ENCODE results near the gene TCP11L2.

TCP11L2 gene

DNA sequence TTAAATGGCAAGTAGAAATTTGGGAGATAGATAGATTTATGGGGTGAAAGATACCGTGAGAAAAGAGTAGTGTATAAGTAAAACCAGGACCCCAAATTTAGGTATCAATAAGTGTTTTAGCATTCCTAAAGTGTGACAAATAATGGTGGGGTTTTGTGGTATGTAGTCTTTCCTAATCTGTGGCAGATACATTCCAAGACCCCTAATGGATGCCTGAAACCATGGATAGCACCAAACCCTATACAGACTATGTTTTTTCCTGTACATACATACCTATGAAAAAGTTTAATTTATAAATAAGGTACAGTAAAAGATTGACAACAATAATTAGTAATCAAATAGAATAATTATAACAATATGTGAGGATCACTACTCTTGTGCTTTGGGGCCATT is 14.4 kb upstream of the TCP11L2 start:
- peaks cover 6% of the 10 kb centered on the region for H3K4me1 ChIP-seq (ENCODE audit: control insufficient read depth, insufficient read depth, low read length)
- POLR2A ChIA-PET: no interaction called here

DNA sequence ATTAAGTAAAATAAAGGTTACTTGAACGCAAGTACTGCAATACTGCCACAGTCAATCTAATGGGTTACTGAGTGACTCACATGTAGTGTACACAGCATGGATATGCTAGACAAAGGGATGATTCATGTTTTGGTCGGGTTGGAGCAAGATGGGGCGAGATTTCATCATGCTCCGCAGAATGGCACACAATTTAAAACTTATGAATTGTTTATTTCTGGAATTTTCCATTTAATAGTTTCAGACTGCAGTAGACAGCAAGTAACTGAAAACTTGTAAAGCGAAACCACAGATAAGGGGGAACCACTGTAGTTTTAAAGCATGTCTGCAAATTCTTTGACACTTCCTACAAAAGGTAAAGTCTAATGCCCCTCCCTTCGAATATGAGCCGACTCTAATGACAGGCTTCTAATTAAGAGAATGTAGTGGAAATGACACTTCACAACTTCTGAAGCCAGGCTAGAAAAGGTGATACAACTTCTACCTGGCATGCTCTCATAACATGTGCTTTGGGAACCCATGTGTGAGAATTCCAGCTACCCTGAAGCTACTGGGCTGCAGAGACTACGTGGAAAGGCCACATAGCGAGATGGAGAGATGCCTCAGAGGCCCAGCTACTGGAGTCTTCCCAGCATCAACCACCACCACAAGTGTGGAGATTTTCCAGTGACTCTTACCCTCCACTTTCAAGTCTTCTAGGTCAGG is 13.9 kb upstream of the TCP11L2 start:
- Histone ChIP-seq H3K9me3 (ENCODE audit: control insufficient read depth, insufficient read depth, low read depth, low read length) (no peaks in the 10 kb centered on the region), H3K4me3 (ENCODE audit: low read depth, low read length) (no peak overlapping the region), H3K36me3 (ENCODE audit: control insufficient read depth in 2 of 2, insufficient read depth in 1 of 2, low read length in 2 of 2) (no peaks in the 10 kb centered on the region), H3K4me1 (ENCODE audit: control insufficient read depth, insufficient read depth, low read length) (peaks cover 6% of the 10 kb centered on the region), H3K27ac (ENCODE audit: extremely low read depth, low read depth, low read length) (peak overlapping the region; percentile 39; the same call in 1 of the 2 replicates)
- CTCF ChIA-PET: interaction anchor here (1.1 kb wide), 1 partner anchor 62 kb away, joined by 5 read pairs; no protein-coding TSS in a partner anchor
- POLR2A ChIA-PET: no interaction called here
- TF ChIP-seq ZNF366 (tag by site-specific recombination; conservative IDR thresholded peaks at IDR 0.05) (0 out of 2 replicates have a peak, but pooled peaks have one; percentile 22), ZNF660 (tag by site-specific recombination; IDR thresholded peaks at IDR 0.05) (peak; percentile 76), ZNF629 (tag by site-specific recombination; IDR thresholded peaks at IDR 0.05) (0 out of 2 replicates have a peak, but pooled peaks have one; percentile 13), ZNF2 (tag by site-specific recombination; IDR thresholded peaks at IDR 0.05) (no peak), ZSCAN30 (tag by site-specific recombination; IDR thresholded peaks at IDR 0.05) (peak; percentile 52; the same call in 1 of the 2 replicates), ZNF791 (tag by site-specific recombination; IDR thresholded peaks at IDR 0.05) (no peak), ZNF394 (tag by site-specific recombination; IDR thresholded peaks at IDR 0.05; ENCODE audit: borderline replicate concordance) (0 out of 2 replicates have a peak, but pooled peaks have one; percentile 10)
- TF ChIP-seq, protein P1, sequence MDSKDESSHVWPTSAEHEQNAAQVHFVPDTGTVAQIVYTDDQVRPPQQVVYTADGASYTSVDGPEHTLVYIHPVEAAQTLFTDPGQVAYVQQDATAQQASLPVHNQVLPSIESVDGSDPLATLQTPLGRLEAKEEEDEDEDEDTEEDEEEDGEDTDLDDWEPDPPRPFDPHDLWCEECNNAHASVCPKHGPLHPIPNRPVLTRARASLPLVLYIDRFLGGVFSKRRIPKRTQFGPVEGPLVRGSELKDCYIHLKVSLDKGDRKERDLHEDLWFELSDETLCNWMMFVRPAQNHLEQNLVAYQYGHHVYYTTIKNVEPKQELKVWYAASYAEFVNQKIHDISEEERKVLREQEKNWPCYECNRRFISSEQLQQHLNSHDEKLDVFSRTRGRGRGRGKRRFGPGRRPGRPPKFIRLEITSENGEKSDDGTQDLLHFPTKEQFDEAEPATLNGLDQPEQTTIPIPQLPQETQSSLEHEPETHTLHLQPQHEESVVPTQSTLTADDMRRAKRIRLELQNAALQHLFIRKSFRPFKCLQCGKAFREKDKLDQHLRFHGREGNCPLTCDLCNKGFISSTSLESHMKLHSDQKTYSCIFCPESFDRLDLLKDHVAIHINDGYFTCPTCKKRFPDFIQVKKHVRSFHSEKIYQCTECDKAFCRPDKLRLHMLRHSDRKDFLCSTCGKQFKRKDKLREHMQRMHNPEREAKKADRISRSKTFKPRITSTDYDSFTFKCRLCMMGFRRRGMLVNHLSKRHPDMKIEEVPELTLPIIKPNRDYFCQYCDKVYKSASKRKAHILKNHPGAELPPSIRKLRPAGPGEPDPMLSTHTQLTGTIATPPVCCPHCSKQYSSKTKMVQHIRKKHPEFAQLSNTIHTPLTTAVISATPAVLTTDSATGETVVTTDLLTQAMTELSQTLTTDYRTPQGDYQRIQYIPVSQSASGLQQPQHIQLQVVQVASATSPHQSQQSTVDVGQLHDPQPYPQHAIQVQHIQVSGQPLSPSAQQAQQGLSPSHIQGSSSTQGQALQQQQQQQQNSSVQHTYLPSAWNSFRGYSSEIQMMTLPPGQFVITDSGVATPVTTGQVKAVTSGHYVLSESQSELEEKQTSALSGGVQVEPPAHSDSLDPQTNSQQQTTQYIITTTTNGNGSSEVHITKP (tag by site-specific recombination; IDR thresholded peaks at IDR 0.05): peak; percentile 66
- TF ChIP-seq, protein P2, sequence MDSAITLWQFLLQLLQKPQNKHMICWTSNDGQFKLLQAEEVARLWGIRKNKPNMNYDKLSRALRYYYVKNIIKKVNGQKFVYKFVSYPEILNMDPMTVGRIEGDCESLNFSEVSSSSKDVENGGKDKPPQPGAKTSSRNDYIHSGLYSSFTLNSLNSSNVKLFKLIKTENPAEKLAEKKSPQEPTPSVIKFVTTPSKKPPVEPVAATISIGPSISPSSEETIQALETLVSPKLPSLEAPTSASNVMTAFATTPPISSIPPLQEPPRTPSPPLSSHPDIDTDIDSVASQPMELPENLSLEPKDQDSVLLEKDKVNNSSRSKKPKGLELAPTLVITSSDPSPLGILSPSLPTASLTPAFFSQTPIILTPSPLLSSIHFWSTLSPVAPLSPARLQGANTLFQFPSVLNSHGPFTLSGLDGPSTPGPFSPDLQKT (IDR thresholded peaks at IDR 0.05; ENCODE audit: borderline replicate concordance, low read depth, low read length): no peak
- TF ChIP-seq, protein P3, sequence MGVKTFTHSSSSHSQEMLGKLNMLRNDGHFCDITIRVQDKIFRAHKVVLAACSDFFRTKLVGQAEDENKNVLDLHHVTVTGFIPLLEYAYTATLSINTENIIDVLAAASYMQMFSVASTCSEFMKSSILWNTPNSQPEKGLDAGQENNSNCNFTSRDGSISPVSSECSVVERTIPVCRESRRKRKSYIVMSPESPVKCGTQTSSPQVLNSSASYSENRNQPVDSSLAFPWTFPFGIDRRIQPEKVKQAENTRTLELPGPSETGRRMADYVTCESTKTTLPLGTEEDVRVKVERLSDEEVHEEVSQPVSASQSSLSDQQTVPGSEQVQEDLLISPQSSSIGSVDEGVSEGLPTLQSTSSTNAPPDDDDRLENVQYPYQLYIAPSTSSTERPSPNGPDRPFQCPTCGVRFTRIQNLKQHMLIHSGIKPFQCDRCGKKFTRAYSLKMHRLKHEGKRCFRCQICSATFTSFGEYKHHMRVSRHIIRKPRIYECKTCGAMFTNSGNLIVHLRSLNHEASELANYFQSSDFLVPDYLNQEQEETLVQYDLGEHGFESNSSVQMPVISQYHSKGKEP (tag by site-specific recombination; IDR thresholded peaks at IDR 0.05): peak; percentile 69
- TF ChIP-seq, protein P4, sequence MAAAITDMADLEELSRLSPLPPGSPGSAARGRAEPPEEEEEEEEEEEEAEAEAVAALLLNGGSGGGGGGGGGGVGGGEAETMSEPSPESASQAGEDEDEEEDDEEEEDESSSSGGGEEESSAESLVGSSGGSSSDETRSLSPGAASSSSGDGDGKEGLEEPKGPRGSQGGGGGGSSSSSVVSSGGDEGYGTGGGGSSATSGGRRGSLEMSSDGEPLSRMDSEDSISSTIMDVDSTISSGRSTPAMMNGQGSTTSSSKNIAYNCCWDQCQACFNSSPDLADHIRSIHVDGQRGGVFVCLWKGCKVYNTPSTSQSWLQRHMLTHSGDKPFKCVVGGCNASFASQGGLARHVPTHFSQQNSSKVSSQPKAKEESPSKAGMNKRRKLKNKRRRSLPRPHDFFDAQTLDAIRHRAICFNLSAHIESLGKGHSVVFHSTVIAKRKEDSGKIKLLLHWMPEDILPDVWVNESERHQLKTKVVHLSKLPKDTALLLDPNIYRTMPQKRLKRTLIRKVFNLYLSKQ (tag by site-specific recombination; IDR thresholded peaks at IDR 0.05; ENCODE audit: borderline replicate concordance): no peak

More for the DNA sequence above, 14.4 kb upstream of the TCP11L2 start:
- no peak overlapping the region for H3K27ac ChIP-seq (ENCODE audit: extremely low read depth, low read depth, low read length)
- CTCF ChIA-PET: interaction anchor here (0.6 kb wide), 1 partner anchor 17 kb away, joined by 3 read pairs; no protein-coding TSS in a partner anchor
- no peak overlapping the region for H3K4me3 ChIP-seq (ENCODE audit: low read depth, low read length)
- TF ChIP-seq, protein P5, sequence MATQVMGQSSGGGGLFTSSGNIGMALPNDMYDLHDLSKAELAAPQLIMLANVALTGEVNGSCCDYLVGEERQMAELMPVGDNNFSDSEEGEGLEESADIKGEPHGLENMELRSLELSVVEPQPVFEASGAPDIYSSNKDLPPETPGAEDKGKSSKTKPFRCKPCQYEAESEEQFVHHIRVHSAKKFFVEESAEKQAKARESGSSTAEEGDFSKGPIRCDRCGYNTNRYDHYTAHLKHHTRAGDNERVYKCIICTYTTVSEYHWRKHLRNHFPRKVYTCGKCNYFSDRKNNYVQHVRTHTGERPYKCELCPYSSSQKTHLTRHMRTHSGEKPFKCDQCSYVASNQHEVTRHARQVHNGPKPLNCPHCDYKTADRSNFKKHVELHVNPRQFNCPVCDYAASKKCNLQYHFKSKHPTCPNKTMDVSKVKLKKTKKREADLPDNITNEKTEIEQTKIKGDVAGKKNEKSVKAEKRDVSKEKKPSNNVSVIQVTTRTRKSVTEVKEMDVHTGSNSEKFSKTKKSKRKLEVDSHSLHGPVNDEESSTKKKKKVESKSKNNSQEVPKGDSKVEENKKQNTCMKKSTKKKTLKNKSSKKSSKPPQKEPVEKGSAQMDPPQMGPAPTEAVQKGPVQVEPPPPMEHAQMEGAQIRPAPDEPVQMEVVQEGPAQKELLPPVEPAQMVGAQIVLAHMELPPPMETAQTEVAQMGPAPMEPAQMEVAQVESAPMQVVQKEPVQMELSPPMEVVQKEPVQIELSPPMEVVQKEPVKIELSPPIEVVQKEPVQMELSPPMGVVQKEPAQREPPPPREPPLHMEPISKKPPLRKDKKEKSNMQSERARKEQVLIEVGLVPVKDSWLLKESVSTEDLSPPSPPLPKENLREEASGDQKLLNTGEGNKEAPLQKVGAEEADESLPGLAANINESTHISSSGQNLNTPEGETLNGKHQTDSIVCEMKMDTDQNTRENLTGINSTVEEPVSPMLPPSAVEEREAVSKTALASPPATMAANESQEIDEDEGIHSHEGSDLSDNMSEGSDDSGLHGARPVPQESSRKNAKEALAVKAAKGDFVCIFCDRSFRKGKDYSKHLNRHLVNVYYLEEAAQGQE (tag by site-specific recombination; IDR thresholded peaks at IDR 0.05): peak; percentile 61
- TF ChIP-seq, protein P6, sequence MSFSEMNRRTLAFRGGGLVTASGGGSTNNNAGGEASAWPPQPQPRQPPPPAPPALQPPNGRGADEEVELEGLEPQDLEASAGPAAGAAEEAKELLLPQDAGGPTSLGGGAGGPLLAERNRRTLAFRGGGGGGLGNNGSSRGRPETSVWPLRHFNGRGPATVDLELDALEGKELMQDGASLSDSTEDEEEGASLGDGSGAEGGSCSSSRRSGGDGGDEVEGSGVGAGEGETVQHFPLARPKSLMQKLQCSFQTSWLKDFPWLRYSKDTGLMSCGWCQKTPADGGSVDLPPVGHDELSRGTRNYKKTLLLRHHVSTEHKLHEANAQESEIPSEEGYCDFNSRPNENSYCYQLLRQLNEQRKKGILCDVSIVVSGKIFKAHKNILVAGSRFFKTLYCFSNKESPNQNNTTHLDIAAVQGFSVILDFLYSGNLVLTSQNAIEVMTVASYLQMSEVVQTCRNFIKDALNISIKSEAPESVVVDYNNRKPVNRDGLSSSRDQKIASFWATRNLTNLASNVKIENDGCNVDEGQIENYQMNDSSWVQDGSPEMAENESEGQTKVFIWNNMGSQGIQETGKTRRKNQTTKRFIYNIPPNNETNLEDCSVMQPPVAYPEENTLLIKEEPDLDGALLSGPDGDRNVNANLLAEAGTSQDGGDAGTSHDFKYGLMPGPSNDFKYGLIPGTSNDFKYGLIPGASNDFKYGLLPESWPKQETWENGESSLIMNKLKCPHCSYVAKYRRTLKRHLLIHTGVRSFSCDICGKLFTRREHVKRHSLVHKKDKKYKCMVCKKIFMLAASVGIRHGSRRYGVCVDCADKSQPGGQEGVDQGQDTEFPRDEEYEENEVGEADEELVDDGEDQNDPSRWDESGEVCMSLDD (tag by site-specific recombination; IDR thresholded peaks at IDR 0.05): no peak
- H3K36me3 ChIP-seq (ENCODE audit: control insufficient read depth in 2 of 2, insufficient read depth in 1 of 2, low read length in 2 of 2): no peaks in the 10 kb centered on the region
- H3K9me3 ChIP-seq (ENCODE audit: control insufficient read depth, insufficient read depth, low read depth, low read length): no peaks in the 10 kb centered on the region
